ENCODE results near the gene ZNF474. TPM values are rescaled to one million over a fixed set of nuclear protein-coding genes. Genes with fewer than 3 reads are reported as not detected.

ZNF474 gene
- total RNA-seq, 1 donor from 2014 or later: 0.26 TPM

GRCh38 chr5:122155546-122155945 is 26.2 kb downstream of the ZNF474 start:
- H3K4me3 ChIP-seq (ENCODE audit: low read depth, low read length): no peak overlapping the region
- no peaks in the 10 kb centered on the region for H3K27me3 ChIP-seq (ENCODE audit: control insufficient read depth, insufficient read depth, low read length)
- H3K36me3 ChIP-seq (ENCODE audit: control insufficient read depth, insufficient read depth, low read length): no peaks in the 10 kb centered on the region
- DNase-seq (ENCODE audit: low read depth) (no peak), FAIRE-seq (no peak)
- TF ChIP-seq CTCF (IDR thresholded peaks at IDR 0.05; ENCODE audit: insufficient read depth, low read length, severe bottlenecking): no peak

- peak; percentile 36 for TF ChIP-seq CTCF (IDR thresholded peaks at IDR 0.05; ENCODE audit: insufficient read depth, low read length, severe bottlenecking)
- FAIRE-seq (no peak), DNase-seq (ENCODE audit: low read depth) (peak; percentile 55)
- Histone ChIP-seq H3K4me3 (ENCODE audit: low read depth, low read length) (no peak overlapping the region), H3K27me3 (ENCODE audit: control insufficient read depth, insufficient read depth, low read length) (no peaks in the 10 kb centered on the region), H3K36me3 (ENCODE audit: control insufficient read depth, insufficient read depth, low read length) (no peaks in the 10 kb centered on the region)
Observed at GRCh38 chr5:122156724-122157325, 27.5 kb downstream of the ZNF474 start.

- FAIRE-seq: no peak
- Histone ChIP-seq H3K36me3 (ENCODE audit: control insufficient read depth, insufficient read depth, low read length) (no peaks in the 10 kb centered on the region), H3K27me3 (ENCODE audit: control insufficient read depth, insufficient read depth, low read length) (no peaks in the 10 kb centered on the region), H3K4me3 (ENCODE audit: low read depth, low read length) (no peak overlapping the region)
- DNase-seq (ENCODE audit: low read depth): no peak
- TF ChIP-seq CTCF (IDR thresholded peaks at IDR 0.05; ENCODE audit: insufficient read depth, low read length, severe bottlenecking): no peak
Observed at GRCh38 chr5:122162100-122162638, 32.8 kb downstream of the ZNF474 start.

GRCh38 chr5:122163121-122164069 is 34.0 kb downstream of the ZNF474 start:
- H3K4me3 ChIP-seq (ENCODE audit: low read depth, low read length): no peak overlapping the region
- peak; percentile 18 for FAIRE-seq
- H3K27me3 ChIP-seq (ENCODE audit: control insufficient read depth, insufficient read depth, low read length): no peaks in the 10 kb centered on the region
- no peaks in the 10 kb centered on the region for H3K36me3 ChIP-seq (ENCODE audit: control insufficient read depth, insufficient read depth, low read length)
- DNase-seq (ENCODE audit: low read depth): peak; percentile 93
- TF ChIP-seq CTCF (IDR thresholded peaks at IDR 0.05; ENCODE audit: insufficient read depth, low read length, severe bottlenecking): no peak

- DNase-seq (ENCODE audit: low read depth) (no peak), FAIRE-seq (no peak)
- no peaks in the 10 kb centered on the region for H3K27me3 ChIP-seq (ENCODE audit: control insufficient read depth, insufficient read depth, low read length)
- no peak overlapping the region for H3K4me3 ChIP-seq (ENCODE audit: low read depth, low read length)
- H3K36me3 ChIP-seq (ENCODE audit: control insufficient read depth, insufficient read depth, low read length): no peaks in the 10 kb centered on the region
- TF ChIP-seq CTCF (IDR thresholded peaks at IDR 0.05; ENCODE audit: insufficient read depth, low read length, severe bottlenecking): no peak
Observed at GRCh38 chr5:122164070-122164435, 34.7 kb downstream of the ZNF474 start.

Measured in bronchial epithelial cell (primary cell).